Esophagus muscularis mucosa (tissue), 4 donors: ENCODE measurements around the gene LCE6A.

Experiments used
- CTCF ChIP-seq, 3 experiments: fragments of 200-600 bp in 2 of 3; fragments of 450-650 bp in 1 of 3; sonication (generic) in 2 of 3; IDR thresholded peaks; one replicate each; pipeline ENCODE4 v1.5.1; 2017 to 2019; ENCODE audit warnings: antibody characterized with exemption in 3 of 3, mild to moderate bottlenecking in 2 of 3, moderate library complexity in 1 of 3
- EP300 ChIP-seq: sonication (generic); formaldehyde crosslinking; IDR thresholded peaks from one replicate; pipeline ENCODE4 v1.6.1; 2017; ENCODE audit warnings: antibody characterized with exemption
- POLR2A ChIP-seq: fragments of 450-650 bp; IDR thresholded peaks from one replicate; pipeline ENCODE4 v1.6.1; 2017; ENCODE audit warnings: antibody characterized with exemption, moderate library complexity, mild to moderate bottlenecking, low read depth
- POLR2AphosphoS5 ChIP-seq, 2 donors: sonication (generic); formaldehyde crosslinking; IDR thresholded peaks; one replicate each; pipeline ENCODE4 v1.6.1; 2017; ENCODE audit warnings: antibody characterized with exemption in 2 of 2

- TF ChIP-seq POLR2AphosphoS5 (IDR thresholded peaks at IDR 0.05), result no peak
- TF ChIP-seq CTCF (IDR thresholded peaks at IDR 0.05), result peak; percentile 60 to 80 (median 65)
- no peak for TF ChIP-seq EP300
- no peak for TF ChIP-seq POLR2A
Measured at GRCh38 chr1:152869808-152870419, 27.3 kb downstream of the LCE6A start.
